ENCODE data around the gene ACAA2.

- TF ChIP-seq CTCF (conservative IDR thresholded peaks at IDR 0.05; ENCODE audit: low read depth, low read length) (no peak), EZH2 (IDR thresholded peaks at IDR 0.05; ENCODE audit: borderline replicate concordance, low read depth, low read length, poor library complexity, severe bottlenecking) (no peak)
Observed at GRCh38 chr18:49835405-49835804, 22.1 kb upstream of the ACAA2 start.

All from A673 (cell line).